ENCODE data around the gene TTC9C.

GRCh38 chr11:62682518-62682917 is 45.8 kb upstream of the TTC9C start:
- TF ChIP-seq SMC3 (IDR thresholded peaks at IDR 0.05): no peak
- TF ChIP-seq MYC (IDR thresholded peaks at IDR 0.05; ENCODE audit: borderline replicate concordance, low read length): no peak

Data from A549 (cell line).